Measurements from ENCODE around the gene NDUFS8.

NDUFS8 gene

GRCh38 chr11:68047437-68048290, 17.2 kb downstream of the NDUFS8 start:
- FAIRE-seq, result peak; percentile 68
- DNase-seq (ENCODE audit: insufficient read length, low spot score), result no peak

DNA sequence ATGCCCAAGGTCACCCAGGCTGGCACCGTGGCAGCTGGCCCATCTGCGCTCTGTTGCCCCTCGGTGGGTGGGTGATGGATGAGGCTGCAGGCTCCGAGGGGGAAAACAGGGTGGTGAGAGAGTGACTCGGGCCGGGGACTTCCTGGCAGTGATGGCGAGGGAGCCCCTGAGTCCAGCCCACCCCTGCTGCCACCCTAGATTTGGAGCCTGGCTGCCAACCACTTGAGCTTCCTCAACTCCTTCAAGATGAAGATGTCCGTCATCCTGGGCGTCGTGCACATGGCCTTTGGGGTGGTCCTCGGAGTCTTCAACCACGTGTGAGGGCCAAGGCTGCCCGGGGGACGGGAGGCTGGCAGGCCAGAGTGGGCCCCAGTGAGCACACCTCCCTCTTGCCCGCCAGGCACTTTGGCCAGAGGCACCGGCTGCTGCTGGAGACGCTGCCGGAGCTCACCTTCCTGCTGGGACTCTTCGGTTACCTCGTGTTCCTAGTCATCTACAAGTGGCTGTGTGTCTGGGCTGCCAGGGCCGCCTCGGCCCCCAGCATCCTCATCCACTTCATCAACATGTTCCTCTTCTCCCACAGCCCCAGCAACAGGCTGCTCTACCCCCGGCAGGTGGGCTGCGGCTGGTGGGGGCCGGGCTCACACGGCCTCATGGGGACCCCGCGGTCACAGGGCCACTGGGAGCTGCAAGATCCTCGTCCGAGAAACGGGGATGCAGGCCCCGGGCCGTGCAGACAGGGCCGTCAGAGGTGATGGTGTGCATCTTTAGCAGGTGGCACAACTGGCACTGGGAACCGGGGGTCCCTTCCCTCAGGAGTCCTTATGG, 18.4 kb downstream of the NDUFS8 start:
- DNase-seq (ENCODE audit: insufficient read length, low spot score), result no peak
- FAIRE-seq, result peak; percentile 55

GRCh38 chr11:68049509-68050370, 19.3 kb downstream of the NDUFS8 start:
- no peak for DNase-seq (ENCODE audit: insufficient read length, low spot score)
- no peak for FAIRE-seq

GRCh38 chr11:68050371-68050841, 19.9 kb downstream of the NDUFS8 start:
- no peak for DNase-seq (ENCODE audit: insufficient read length, low spot score)
- FAIRE-seq, result peak; percentile 80

GRCh38 chr11:68051191-68052136, 21.0 kb downstream of the NDUFS8 start:
- DNase-seq (ENCODE audit: insufficient read length, low spot score), result no peak
- FAIRE-seq, result no peak

DNA sequence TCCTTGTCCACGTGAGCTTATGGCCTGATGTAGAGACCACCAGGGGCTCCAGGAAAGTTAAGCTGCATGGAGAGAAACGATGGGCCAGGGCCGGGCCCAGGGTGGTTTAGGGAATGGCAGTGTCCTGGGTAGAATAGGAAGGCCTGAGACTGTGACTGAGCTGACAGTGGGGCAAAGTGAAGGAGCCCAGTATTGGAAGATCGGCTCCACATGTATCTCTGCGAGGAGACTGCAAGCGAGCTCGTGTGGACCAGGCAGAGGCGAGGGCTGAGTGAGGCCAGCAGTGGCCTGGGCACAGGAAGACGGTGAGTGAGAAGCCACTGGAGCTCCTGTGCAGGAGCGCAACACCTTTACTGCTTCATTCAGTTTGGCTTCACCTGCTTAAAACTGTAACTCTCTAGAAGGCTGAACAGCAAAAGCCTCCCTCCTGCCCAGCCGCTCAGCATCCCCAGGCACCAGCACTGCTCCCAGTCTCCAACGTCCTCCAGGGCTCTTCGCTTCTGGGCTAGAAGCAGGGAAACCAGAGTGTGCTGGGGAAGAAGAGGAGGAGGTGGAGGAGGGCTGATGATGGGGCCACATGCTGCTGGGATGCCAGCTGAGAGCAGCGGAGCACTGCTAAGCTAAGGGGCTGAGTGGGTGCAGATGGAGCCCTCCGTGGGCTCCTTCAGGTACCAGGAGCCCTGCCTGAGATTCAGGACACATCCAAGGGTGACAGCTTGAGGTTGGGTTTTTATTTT, 21.8 kb downstream of the NDUFS8 start:
- DNase-seq (ENCODE audit: insufficient read length, low spot score) (no peak), FAIRE-seq (peak; percentile 42)

GRCh38 chr11:68053117-68053516, 22.6 kb downstream of the NDUFS8 start:
- DNase-seq (ENCODE audit: insufficient read length, low spot score) (no peak), FAIRE-seq (peak; percentile 58)

DNA sequence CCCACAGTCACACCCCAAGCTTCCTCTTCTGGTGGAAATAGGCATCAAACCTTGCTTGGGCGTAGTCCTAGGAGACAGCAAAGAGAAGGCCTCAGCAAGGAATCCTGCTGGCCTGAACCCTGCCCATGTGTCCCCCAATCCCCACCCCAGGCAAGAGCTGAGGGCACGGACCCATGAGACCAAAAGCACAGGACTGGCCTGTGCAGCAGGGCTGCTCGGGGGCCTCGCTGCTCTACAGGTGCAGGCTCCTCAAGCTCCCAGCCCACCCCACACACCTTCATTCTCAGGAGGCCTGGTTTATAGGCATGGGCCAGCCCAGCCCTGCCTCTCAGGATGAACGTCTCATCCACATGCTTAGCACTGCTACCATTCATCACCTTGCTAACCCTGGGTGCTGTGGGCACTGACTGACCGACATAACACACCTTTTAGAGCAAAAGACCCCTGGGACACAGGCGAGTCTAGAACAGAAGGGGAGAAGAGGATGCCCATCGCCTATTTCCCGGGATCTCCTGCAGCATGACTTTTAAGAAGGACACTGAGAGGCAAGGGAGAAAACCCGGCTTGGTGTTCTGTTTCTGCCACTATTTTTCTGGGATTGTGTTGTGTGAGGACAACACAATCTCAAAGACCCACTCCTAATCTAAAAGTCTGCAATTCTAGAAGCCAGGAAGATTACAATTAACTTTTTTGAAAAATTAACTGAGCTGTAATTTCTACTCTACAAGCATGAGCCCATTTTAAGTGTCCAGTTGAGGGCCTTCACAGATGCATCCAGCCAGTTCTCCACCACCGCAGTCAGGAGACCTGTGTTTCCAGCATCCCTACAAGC, 23.7 kb downstream of the NDUFS8 start:
- DNase-seq (ENCODE audit: insufficient read length, low spot score), result no peak
- FAIRE-seq, result peak; percentile 42

- peak; percentile 75 for FAIRE-seq
- DNase-seq (ENCODE audit: insufficient read length, low spot score), result no peak
These were observed 26.1 kb downstream of the NDUFS8 start for GRCh38 chr11:68056317-68057285.

DNA sequence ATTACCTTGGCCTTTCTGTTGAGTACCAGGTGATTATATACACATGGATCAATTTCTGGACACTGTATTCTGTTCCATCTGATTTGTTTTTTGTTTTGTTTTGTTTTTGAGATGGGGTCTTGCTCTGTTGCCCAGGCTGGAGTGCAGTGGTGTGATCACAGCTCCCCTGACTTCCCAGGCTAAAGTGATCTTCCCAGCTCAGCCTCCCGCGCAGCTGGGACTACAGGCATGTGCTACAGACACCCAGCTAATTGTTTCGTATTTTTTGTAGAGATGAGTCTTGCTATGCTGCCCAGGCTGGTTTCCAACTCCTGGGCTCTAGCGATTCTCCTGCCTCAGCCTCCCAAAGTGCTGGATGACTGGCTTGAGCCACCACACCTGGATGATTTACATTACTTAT, 27.3 kb downstream of the NDUFS8 start:
- FAIRE-seq, result peak; percentile 77
- DNase-seq (ENCODE audit: insufficient read length, low spot score), result no peak

- FAIRE-seq, result no peak
- no peak for DNase-seq (ENCODE audit: insufficient read length, low spot score)
These were observed 31.0 kb downstream of the NDUFS8 start for GRCh38 chr11:68061508-68061907.

DNA sequence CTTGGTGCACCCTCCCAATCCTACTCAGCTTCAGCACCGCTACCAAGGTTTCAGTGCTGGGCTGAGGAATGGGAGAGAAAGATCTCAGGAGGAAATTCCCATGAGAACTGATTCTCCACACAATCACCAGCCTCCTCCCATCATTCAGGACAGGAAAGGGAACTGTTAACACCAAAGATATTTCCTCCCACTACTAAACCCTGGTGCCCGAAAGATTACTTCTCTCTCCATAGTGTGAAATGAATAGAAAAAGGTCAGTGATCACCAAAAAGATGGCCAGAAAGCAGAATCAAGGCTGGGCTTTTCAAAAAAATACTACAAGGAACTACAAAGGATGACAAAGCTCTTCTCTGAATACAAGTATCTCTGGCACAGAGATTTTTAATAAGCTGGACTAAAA, 34.4 kb downstream of the NDUFS8 start:
- FAIRE-seq (no peak), DNase-seq (ENCODE audit: insufficient read length, low spot score) (no peak)

DNA sequence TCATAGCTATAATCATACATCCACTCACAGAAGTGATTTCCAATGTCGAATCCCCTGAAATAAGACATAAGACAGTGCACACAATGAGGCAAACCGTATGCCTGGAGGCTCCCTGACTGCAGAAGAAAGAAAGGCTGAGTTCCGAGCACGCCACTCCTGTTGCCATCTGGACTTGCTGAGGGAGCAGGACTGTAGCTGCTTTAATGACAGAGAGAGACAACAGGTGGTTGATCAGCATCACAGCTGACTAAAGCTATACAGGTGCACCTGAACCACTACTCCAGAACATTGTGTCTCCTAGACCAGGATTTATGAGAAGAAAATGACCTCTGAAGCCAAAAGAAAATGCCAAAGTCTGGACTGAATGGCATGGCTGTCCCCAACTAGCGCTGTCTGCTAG, 35.4 kb downstream of the NDUFS8 start:
- FAIRE-seq (no peak), DNase-seq (ENCODE audit: insufficient read length, low spot score) (no peak)

DNA sequence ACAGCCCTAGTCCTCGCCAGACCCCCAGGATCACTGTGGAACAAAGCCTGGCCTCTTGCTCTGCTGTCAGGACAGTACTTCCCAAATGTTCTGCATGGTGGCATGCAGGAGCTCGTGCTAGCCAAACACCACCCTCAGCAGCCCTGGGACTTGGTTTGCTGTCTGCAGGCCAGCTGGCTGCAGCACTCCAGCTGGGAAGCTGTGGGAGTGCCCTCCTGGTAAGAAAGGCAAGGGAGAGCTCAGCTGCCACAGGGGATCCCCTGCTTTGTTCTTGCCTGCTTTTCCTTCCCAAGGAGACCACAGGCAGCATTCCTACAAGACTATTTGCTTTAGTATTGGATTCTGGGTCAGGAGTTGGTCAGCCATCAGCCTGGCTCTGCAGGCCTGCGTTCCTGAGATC, 36.3 kb downstream of the NDUFS8 start:
- no peak for FAIRE-seq

GRCh38 chr11:68067991-68068390, 37.5 kb downstream of the NDUFS8 start:
- FAIRE-seq (no peak), DNase-seq (ENCODE audit: insufficient read length, low spot score) (no peak)

More for the DNA sequence above, 36.3 kb downstream of the NDUFS8 start:
- no peak for DNase-seq (ENCODE audit: insufficient read length, low spot score)

- FAIRE-seq (no peak), DNase-seq (ENCODE audit: insufficient read length, low spot score) (no peak)
These were observed 41.0 kb downstream of the NDUFS8 start for GRCh38 chr11:68071281-68072048.
